ENCODE data around the gene GPBAR1. TPM values are rescaled to one million over a fixed set of nuclear protein-coding genes. Genes with fewer than 3 reads are reported as not detected.
"Not testable (repeated sequence)": the region's sequence is repeated elsewhere in the genome, so short reads cannot be mapped to it uniquely, and the experiment has no call there.

Gene GPBAR1
- total RNA-seq, 1 donor from 2014 or later = 1.0 TPM

GRCh38 chr2:218305383-218305782, 44.6 kb downstream of the GPBAR1 start:
- Histone ChIP-seq H3K9ac (ENCODE audit: low read depth in 1 of 3, low read length in 3 of 3) (no peak overlapping the region), H3K36me3 (ENCODE audit: control insufficient read depth in 3 of 3, insufficient read depth in 3 of 3, low read length in 3 of 3) (no peaks in the 10 kb centered on the region), H3K4me1 (ENCODE audit: control insufficient read depth in 3 of 3, insufficient read depth in 3 of 3, low read length in 3 of 3) (no peaks in the 10 kb centered on the region), H3K27ac (ENCODE audit: low read depth, low read length) (no peak overlapping the region), H3K4me3 (ENCODE audit: low read length in 3 of 3) (no peak overlapping the region), H3K27me3 (ENCODE audit: control insufficient read depth in 3 of 3, insufficient read depth in 3 of 3, low read length in 3 of 3) (no peaks in the 10 kb centered on the region), H3K9me3 (ENCODE audit: control insufficient read depth in 3 of 3, low read length in 3 of 3) (no peaks in the 10 kb centered on the region)

- H3K27me3 ChIP-seq (ENCODE audit: control insufficient read depth in 3 of 3, insufficient read depth in 3 of 3, low read length in 3 of 3) = no peaks in the 10 kb centered on the region
- H3K27ac ChIP-seq (ENCODE audit: low read depth, low read length) = no peak overlapping the region
- no peak overlapping the region for H3K4me3 ChIP-seq (ENCODE audit: low read length in 3 of 3)
- no peak overlapping the region for H3K9ac ChIP-seq (ENCODE audit: low read depth in 1 of 3, low read length in 3 of 3)
- H3K9me3 ChIP-seq (ENCODE audit: control insufficient read depth in 3 of 3, low read length in 3 of 3) = no peaks in the 10 kb centered on the region
- no peaks in the 10 kb centered on the region for H3K36me3 ChIP-seq (ENCODE audit: control insufficient read depth in 3 of 3, insufficient read depth in 3 of 3, low read length in 3 of 3)
- H3K4me1 ChIP-seq (ENCODE audit: control insufficient read depth in 3 of 3, insufficient read depth in 3 of 3, low read length in 3 of 3) = no peaks in the 10 kb centered on the region
These were observed 45.5 kb downstream of the GPBAR1 start for GRCh38 chr2:218306184-218306920.

- Histone ChIP-seq H3K27ac (ENCODE audit: low read depth, low read length) (no peak overlapping the region), H3K9ac (ENCODE audit: low read depth in 1 of 3, low read length in 3 of 3) (no peak overlapping the region), H3K27me3 (ENCODE audit: control insufficient read depth in 3 of 3, insufficient read depth in 3 of 3, low read length in 3 of 3) (no peaks in the 10 kb centered on the region), H3K36me3 (ENCODE audit: control insufficient read depth in 3 of 3, insufficient read depth in 3 of 3, low read length in 3 of 3) (no peaks in the 10 kb centered on the region), H3K9me3 (ENCODE audit: control insufficient read depth in 3 of 3, low read length in 3 of 3) (no peaks in the 10 kb centered on the region), H3K4me3 (ENCODE audit: low read length in 3 of 3) (no peak overlapping the region), H3K4me1 (ENCODE audit: control insufficient read depth in 3 of 3, insufficient read depth in 3 of 3, low read length in 3 of 3) (no peaks in the 10 kb centered on the region)
These were observed 46.7 kb downstream of the GPBAR1 start for GRCh38 chr2:218307415-218308090.

GRCh38 chr2:218310853-218311540, 50.2 kb downstream of the GPBAR1 start:
- H3K27ac ChIP-seq (ENCODE audit: low read depth, low read length) = no peak overlapping the region

GRCh38 chr2:218311541-218312266, 50.9 kb downstream of the GPBAR1 start:
- H3K27ac ChIP-seq (ENCODE audit: low read depth, low read length); H3K9me3 ChIP-seq (ENCODE audit: control insufficient read depth in 3 of 3, low read length in 3 of 3); H3K4me1 ChIP-seq (ENCODE audit: control insufficient read depth in 3 of 3, insufficient read depth in 3 of 3, low read length in 3 of 3); H3K36me3 ChIP-seq (ENCODE audit: control insufficient read depth in 3 of 3, insufficient read depth in 3 of 3, low read length in 3 of 3); H3K4me3 ChIP-seq (ENCODE audit: low read length in 3 of 3); H3K9ac ChIP-seq (ENCODE audit: low read depth in 1 of 3, low read length in 3 of 3); H3K27me3 ChIP-seq (ENCODE audit: control insufficient read depth in 3 of 3, insufficient read depth in 3 of 3, low read length in 3 of 3): not testable (repeated sequence)

More at GRCh38 chr2:218310853-218311540, 50.2 kb downstream of the GPBAR1 start:
- no peaks in the 10 kb centered on the region for H3K27me3 ChIP-seq (ENCODE audit: control insufficient read depth in 3 of 3, insufficient read depth in 3 of 3, low read length in 3 of 3)
- no peak overlapping the region for H3K4me3 ChIP-seq (ENCODE audit: low read length in 3 of 3)
- H3K9ac ChIP-seq (ENCODE audit: low read depth in 1 of 3, low read length in 3 of 3) = no peak overlapping the region
- no peaks in the 10 kb centered on the region for H3K4me1 ChIP-seq (ENCODE audit: control insufficient read depth in 3 of 3, insufficient read depth in 3 of 3, low read length in 3 of 3)
- no peaks in the 10 kb centered on the region for H3K36me3 ChIP-seq (ENCODE audit: control insufficient read depth in 3 of 3, insufficient read depth in 3 of 3, low read length in 3 of 3)
- H3K9me3 ChIP-seq (ENCODE audit: control insufficient read depth in 3 of 3, low read length in 3 of 3) = no peaks in the 10 kb centered on the region

- H3K27ac ChIP-seq (ENCODE audit: low read depth, low read length) = no peak overlapping the region
- H3K36me3 ChIP-seq (ENCODE audit: control insufficient read depth in 3 of 3, insufficient read depth in 3 of 3, low read length in 3 of 3) = no peaks in the 10 kb centered on the region
- H3K27me3 ChIP-seq (ENCODE audit: control insufficient read depth in 3 of 3, insufficient read depth in 3 of 3, low read length in 3 of 3) = no peaks in the 10 kb centered on the region
- H3K4me3 ChIP-seq (ENCODE audit: low read length in 3 of 3) = no peak overlapping the region
- H3K9me3 ChIP-seq (ENCODE audit: control insufficient read depth in 3 of 3, low read length in 3 of 3) = no peaks in the 10 kb centered on the region
- H3K4me1 ChIP-seq (ENCODE audit: control insufficient read depth in 3 of 3, insufficient read depth in 3 of 3, low read length in 3 of 3) = no peaks in the 10 kb centered on the region
- H3K9ac ChIP-seq (ENCODE audit: low read depth in 1 of 3, low read length in 3 of 3) = no peak overlapping the region
These were observed 51.5 kb downstream of the GPBAR1 start for GRCh38 chr2:218312267-218312756.

GRCh38 chr2:218313356-218313755, 52.5 kb downstream of the GPBAR1 start:
- no peak overlapping the region for H3K4me3 ChIP-seq (ENCODE audit: low read length in 3 of 3)
- no peaks in the 10 kb centered on the region for H3K4me1 ChIP-seq (ENCODE audit: control insufficient read depth in 3 of 3, insufficient read depth in 3 of 3, low read length in 3 of 3)
- H3K9ac ChIP-seq (ENCODE audit: low read depth in 1 of 3, low read length in 3 of 3) = no peak overlapping the region
- H3K27ac ChIP-seq (ENCODE audit: low read depth, low read length) = no peak overlapping the region
- no peaks in the 10 kb centered on the region for H3K9me3 ChIP-seq (ENCODE audit: control insufficient read depth in 3 of 3, low read length in 3 of 3)
- H3K36me3 ChIP-seq (ENCODE audit: control insufficient read depth in 3 of 3, insufficient read depth in 3 of 3, low read length in 3 of 3) = no peaks in the 10 kb centered on the region
- no peaks in the 10 kb centered on the region for H3K27me3 ChIP-seq (ENCODE audit: control insufficient read depth in 3 of 3, insufficient read depth in 3 of 3, low read length in 3 of 3)

Other genes with a start within 250 kb of the GPBAR1 start
- not detected for gene RUFY4, start 191.8 kb upstream of the GPBAR1 start, total RNA-seq
- gene CXCR2, start 135.0 kb upstream of the GPBAR1 start, total RNA-seq = under 0.01 TPM
- 0.52 TPM for gene CXCR1, start 94.1 kb upstream of the GPBAR1 start, total RNA-seq
- 172 TPM for gene ARPC2, start 43.8 kb upstream of the GPBAR1 start, total RNA-seq
- gene AAMP, start 9.1 kb downstream of the GPBAR1 start, total RNA-seq = 121 TPM
- 39.1 TPM for gene PNKD, start 9.5 kb downstream of the GPBAR1 start, total RNA-seq
- gene TMBIM1, start 31.5 kb downstream of the GPBAR1 start, total RNA-seq = 109 TPM
- not detected for gene CATIP, start 95.8 kb downstream of the GPBAR1 start, total RNA-seq
- gene SLC11A1, start 121.3 kb downstream of the GPBAR1 start, total RNA-seq = 1.0 TPM
- 44.4 TPM for gene CTDSP1, start 138.9 kb downstream of the GPBAR1 start, total RNA-seq
- gene VIL1, start 158.1 kb downstream of the GPBAR1 start, total RNA-seq = not detected

Data from skeletal muscle tissue (tissue), 4 donors.